Natural killer cell (primary cell): ENCODE measurements around the gene CCDC150. TPM values are rescaled to one million over a fixed set of nuclear protein-coding genes. Genes with fewer than 3 reads are reported as not detected.

Experiments
- ATAC-seq, 3 donors: fragments of 150-1000 bp in 2 of 3; fragments of 200-7000 bp in 1 of 3; cut with Tn5 transposase; 1 replicate in 1 of 3; 2 replicates in 2 of 3; pipeline ENCODE4 v1.10.0; 2021; ENCODE audit warnings: mild to moderate bottlenecking in 2 of 3, moderate library complexity in 2 of 3
- DNase-seq, 2 donors: peaks; one replicate each; pipeline versions ENCODE4 v3.0.0 to v3.0.0-alpha.2; 2013 to 2021; ENCODE audit warnings: mixed read lengths in 1 of 2
- H3K27ac ChIP-seq: one replicate; pipeline ENCODE4 v1.5.1; 2013; ENCODE audit warnings: mild to moderate bottlenecking, low read length
- H3K27me3 ChIP-seq: one replicate; pipeline ENCODE4 v1.6.1; 2013; ENCODE audit warnings: low read length; ENCODE audit not compliant: control insufficient read depth, insufficient read depth
- H3K36me3 ChIP-seq: one replicate; pipeline ENCODE4 v1.6.1; 2013; ENCODE audit warnings: low read length; ENCODE audit not compliant: control insufficient read depth, insufficient read depth
- H3K4me1 ChIP-seq: one replicate; pipeline ENCODE4 v1.6.1; 2013; ENCODE audit warnings: low read length; ENCODE audit not compliant: control insufficient read depth, insufficient read depth
- H3K4me3 ChIP-seq: one replicate; pipeline ENCODE4 v1.5.1; 2013; ENCODE audit warnings: low read length
- H3K9me3 ChIP-seq: one replicate; pipeline ENCODE4 v1.6.1; 2013; ENCODE audit warnings: low read length; ENCODE audit not compliant: control insufficient read depth, insufficient read depth
- H3K27ac Mint-ChIP-seq, 2 donors: one replicate each; pipeline ENCODE4 v1.8.0; 2022; ENCODE audit warnings: mild to moderate bottlenecking in 2 of 2, mixed read lengths in 2 of 2, moderate library complexity in 1 of 2
- H3K27me3 Mint-ChIP-seq, 2 donors: one replicate each; pipeline ENCODE4 v1.8.0; 2022; ENCODE audit warnings: low read depth in 2 of 2, mixed read lengths in 2 of 2
- H3K36me3 Mint-ChIP-seq: one replicate; pipeline ENCODE4 v1.8.0; 2022; ENCODE audit warnings: mixed read lengths
- H3K4me1 Mint-ChIP-seq, 2 donors: one replicate each; pipeline ENCODE4 v1.8.0; 2022; ENCODE audit warnings: mixed read lengths in 2 of 2
- H3K4me3 Mint-ChIP-seq: one replicate; pipeline ENCODE4 v1.8.0; 2022; ENCODE audit warnings: mild to moderate bottlenecking, moderate library complexity, mixed read lengths
- H3K9me3 Mint-ChIP-seq, 2 donors: one replicate each; pipeline ENCODE4 v1.8.0; 2022; ENCODE audit warnings: mixed read lengths in 2 of 2
- CTCF ChIP-seq: fragments of 200-600 bp; IDR thresholded peaks from one replicate; pipeline ENCODE4 v1.8.0; 2022; ENCODE audit warnings: antibody characterized with exemption
- WGBS: methylation state at CpG from one replicate; pipeline ENCODE4 v1.1.7; 2013; ENCODE audit warnings: missing lambda C conversion rate; ENCODE audit not compliant: insufficient coverage; 5-methylcytosine and 5-hydroxymethylcytosine counted together
- intact Hi-C: fragments of 100-400 bp; cut with micrococcal nuclease; formaldehyde crosslinking; loops from one replicate; pipeline ENCODE4 v1.14.2; 2022
- total RNA-seq, 4 donors: library from RNA; stranded (reverse); fragments of 120-200 nt in 1 of 4; gene quantifications; one replicate each; pipeline versions ENCODE4 v1.2.3 to v1.2.4, GENCODE V29; 2013 to 2022

The CCDC150 gene
- 1 to 10 TPM; 1.1 to 2.3 (median 1.3) TPM for total RNA-seq
- 2.3 TPM for total RNA-seq (2013)

GRCh38 chr2:196639180-196640030, at the start of gene CCDC150:
CCDC150 (plus strand) TSS chr2:196639715; CDS start chr2:196639767, 52 bp downstream.
- peak; percentile 86 to 96 for DNase-seq
- peak; percentile 100 for ATAC-seq
- Mint-ChIP-seq H3K4me3 (peak within 1 kb of the TSS; percentile 97), H3K27me3 (no peaks in the 10 kb centered on the region), H3K36me3 (no peaks in the 10 kb centered on the region), H3K4me1 (peaks cover 16 to 20% of the 10 kb centered on the region in 2 donors), H3K9me3 (no peaks in the 10 kb centered on the region), H3K27ac (peak within 1 kb of the TSS; percentile 45 to 84)
- Histone ChIP-seq H3K27me3 (no peaks in the 10 kb centered on the region), H3K36me3 (no peaks in the 10 kb centered on the region), H3K4me1 (peaks cover 9% of the 10 kb centered on the region), H3K9me3 (no peaks in the 10 kb centered on the region), H3K27ac (no peak within 1 kb of the TSS), H3K4me3 (peak within 1 kb of the TSS; percentile 54)
- no peak for TF ChIP-seq CTCF
- WGBS = 6% methylated on average over 53 of the region's 53 CpGs
- intact Hi-C loops = no loop called here

DNA sequence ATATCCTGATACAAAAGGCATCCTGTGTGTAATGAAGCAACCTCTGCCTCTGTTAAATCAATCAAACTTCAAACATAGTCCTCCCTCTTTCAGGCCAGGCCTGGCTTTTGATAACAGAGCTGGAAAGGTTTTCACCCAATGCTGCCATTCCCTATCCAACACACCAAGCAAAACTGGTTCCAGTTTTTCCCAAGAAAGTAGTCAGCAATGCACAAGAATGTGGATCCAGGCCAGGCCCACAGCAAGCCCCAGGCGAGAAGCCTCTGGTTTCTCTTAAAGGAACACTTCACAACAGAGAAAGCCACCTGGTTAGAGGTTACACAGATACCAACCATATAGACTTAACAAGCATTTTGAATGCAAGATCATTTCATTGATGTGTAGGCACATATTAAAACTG, 49.2 kb upstream of the CCDC150 start:
- DNase-seq (no peak), ATAC-seq (no peak)
- Mint-ChIP-seq H3K4me1 (peaks cover 0 to 6% of the 10 kb centered on the region in 2 donors), H3K9me3 (peaks cover 0 to 4% of the 10 kb centered on the region in 2 donors), H3K27ac (no peak overlapping the region), H3K36me3 (no peaks in the 10 kb centered on the region), H3K27me3 (peaks cover 45 to 73% of the 10 kb centered on the region in 2 donors), H3K4me3 (no peak overlapping the region)
- intact Hi-C loops = no loop called here
- peaks cover 19% of the 10 kb centered on the region for H3K27me3 ChIP-seq
- H3K4me3 ChIP-seq = no peak overlapping the region
- 63% methylated on average over 1 of the region's 1 CpG for WGBS
- no peaks in the 10 kb centered on the region for H3K9me3 ChIP-seq
- no peak overlapping the region for H3K27ac ChIP-seq
- no peak for TF ChIP-seq CTCF
- H3K36me3 ChIP-seq = no peaks in the 10 kb centered on the region
- H3K4me1 ChIP-seq = peaks cover 3% of the 10 kb centered on the region

GRCh38 chr2:196591004-196591403, 48.5 kb upstream of the CCDC150 start:
- WGBS = 97% methylated on average over 8 of the region's 8 CpGs
- peaks cover 19% of the 10 kb centered on the region for H3K27me3 ChIP-seq

More at GRCh38 chr2:196591004-196591403, 48.5 kb upstream of the CCDC150 start:
- intact Hi-C loops = no loop called here
- no peaks in the 10 kb centered on the region for H3K36me3 Mint-ChIP-seq
- peaks cover 0 to 6% of the 10 kb centered on the region in 2 donors for H3K4me1 Mint-ChIP-seq
- Histone ChIP-seq H3K27ac (no peak overlapping the region), H3K4me3 (no peak overlapping the region), H3K4me1 (peaks cover 3% of the 10 kb centered on the region), H3K9me3 (no peaks in the 10 kb centered on the region), H3K36me3 (no peaks in the 10 kb centered on the region)
- H3K4me3 Mint-ChIP-seq = no peak overlapping the region
- no peak overlapping the region for H3K27ac Mint-ChIP-seq
- no peak for DNase-seq
- H3K27me3 Mint-ChIP-seq = peaks cover 51 to 73% of the 10 kb centered on the region in 2 donors
- TF ChIP-seq CTCF = no peak
- no peak for ATAC-seq
- H3K9me3 Mint-ChIP-seq = peaks cover 0 to 4% of the 10 kb centered on the region in 2 donors
